Hepatocyte (in vitro differentiated cells): ENCODE data around the gene FAT1. TPM values are rescaled to one million over a fixed set of nuclear protein-coding genes. Genes with fewer than 3 reads are reported as not detected.

ENCODE experiments used
- DNase-seq: peaks from one replicate; pipeline ENCODE4 v3.0.0-alpha.2; 2016; ENCODE audit warnings: low spot score
- H2AFZ ChIP-seq: fragments of 200-600 bp; sonication (generic); 2 replicates; pipeline ENCODE4 v1.6.0; 2016; ENCODE audit warnings: antibody characterized with exemption, mild to moderate bottlenecking
- H3K27ac ChIP-seq: fragments of 200-600 bp; sonication (generic); 2 replicates; pipeline ENCODE4 v1.5.1; 2016; ENCODE audit warnings: mild to moderate bottlenecking
- H3K27me3 ChIP-seq: fragments of 200-600 bp; sonication (generic); 2 replicates; pipeline ENCODE4 v1.6.1; 2016
- H3K36me3 ChIP-seq: fragments of 200-600 bp; sonication (generic); replicated peaks from 2 replicates; pipeline ENCODE4 v1.5.1; 2016; ENCODE audit warnings: low read depth; ENCODE audit not compliant: insufficient read depth
- H3K4me1 ChIP-seq: fragments of 200-600 bp; sonication (generic); 2 replicates; pipeline ENCODE4 v1.5.1; 2016; ENCODE audit warnings: mild to moderate bottlenecking, moderate library complexity; ENCODE audit not compliant: insufficient read depth
- H3K4me2 ChIP-seq: fragments of 200-600 bp; sonication (generic); 2 replicates; pipeline ENCODE4 v1.6.0; 2016
- H3K4me3 ChIP-seq: fragments of 200-600 bp; sonication (generic); 2 replicates; pipeline ENCODE4 v1.5.1; 2016; ENCODE audit warnings: mild to moderate bottlenecking
- H3K79me2 ChIP-seq: fragments of 200-600 bp; sonication (generic); 2 replicates; pipeline ENCODE4 v1.6.0; 2017; ENCODE audit warnings: mild to moderate bottlenecking
- H3K9me2 ChIP-seq: fragments of 200-600 bp; sonication (generic); replicated peaks from 2 replicates; pipeline ENCODE4 v1.6.0; 2017; ENCODE audit warnings: mild to moderate bottlenecking; ENCODE audit not compliant: insufficient read depth
- H3K9me3 ChIP-seq: fragments of 200-600 bp; sonication (generic); 2 replicates; pipeline ENCODE4 v1.5.1; 2016; ENCODE audit warnings: low read depth, mild to moderate bottlenecking
- H4K20me1 ChIP-seq: fragments of 200-600 bp; sonication (generic); 2 replicates; pipeline ENCODE4 v1.6.0; 2016; ENCODE audit warnings: mild to moderate bottlenecking; ENCODE audit not compliant: insufficient read depth, poor library complexity, severe bottlenecking
- CTCF ChIP-seq: fragments of 200-600 bp; sonication (generic); IDR thresholded peaks from 2 replicates; pipeline ENCODE4 v1.5.1; 2016; ENCODE audit warnings: antibody characterized with exemption, mild to moderate bottlenecking; ENCODE audit not compliant: poor library complexity
- EZH2 ChIP-seq: fragments of 200-600 bp; sonication (generic); IDR thresholded peaks from 2 replicates; pipeline ENCODE4 v1.6.1; 2016; ENCODE audit warnings: antibody characterized with exemption, mild to moderate bottlenecking, borderline replicate concordance
- EZH2phosphoT487 ChIP-seq: fragments of 200-600 bp; sonication (generic); IDR thresholded peaks from one replicate; pipeline ENCODE4 v1.6.1; 2018; ENCODE audit warnings: antibody characterized with exemption, mild to moderate bottlenecking, low read depth, moderate library complexity; ENCODE audit not compliant: unreplicated experiment, severe bottlenecking
- WGBS: methylation state at CpG from one replicate; pipeline ENCODE4 v1.1.6; 2016; ENCODE audit warnings: low lambda C conversion rate; ENCODE audit errors: missing lambda C conversion rate; 5-methylcytosine and 5-hydroxymethylcytosine counted together
- polyA plus RNA-seq: library from polyadenylated mRNA; unstranded; fragments of >200 nt; fragmentation: Nextera tagmentation; extraction: Ambion mirVana; gene quantifications from 2 replicates; pipeline ENCODE4 v1.2.1, GENCODE V29; 2016
- total RNA-seq: library from RNA; depleted of rRNA; stranded (reverse); fragments of >200 nt; gene quantifications from 2 replicates; pipeline ENCODE4 v1.2.3, GENCODE V29; 2014

FAT1 gene
- total and polyA plus RNA-seq, 2 experiments from 2014 or later: 33.9 to 168 TPM

- Histone ChIP-seq H3K4me2 (no peak overlapping the region), H3K27me3 (no peaks in the 10 kb centered on the region), H3K27ac (no peak overlapping the region), H3K79me2 (peaks cover 92% of the 10 kb centered on the region), H2AFZ (no peak overlapping the region), H4K20me1 (peaks cover 38% of the 10 kb centered on the region), H3K4me3 (no peak overlapping the region), H3K36me3 (no peaks in the 10 kb centered on the region), H3K4me1 (peaks cover 4% of the 10 kb centered on the region), H3K9me3 (no peaks in the 10 kb centered on the region), H3K9me2 (no peaks in the 10 kb centered on the region)
- DNase-seq: no peak
- WGBS: over 99% methylated on average over 3 of the region's 3 CpGs
- no peak for TF ChIP-seq CTCF
- no peak for TF ChIP-seq EZH2
- TF ChIP-seq EZH2phosphoT487: no peak
Measured at GRCh38 chr4:186693894-186694293, 29.8 kb downstream of the FAT1 start.

- Histone ChIP-seq H3K36me3 (no peaks in the 10 kb centered on the region), H3K27ac (no peak overlapping the region), H2AFZ (no peak overlapping the region), H3K79me2 (peaks cover 92% of the 10 kb centered on the region), H4K20me1 (peaks cover 41% of the 10 kb centered on the region), H3K9me2 (no peaks in the 10 kb centered on the region), H3K27me3 (no peaks in the 10 kb centered on the region), H3K4me2 (no peak overlapping the region), H3K4me3 (no peak overlapping the region), H3K4me1 (peaks cover 6% of the 10 kb centered on the region), H3K9me3 (no peaks in the 10 kb centered on the region)
- DNase-seq: no peak
- WGBS: 88% methylated on average over 17 of the region's 17 CpGs
- TF ChIP-seq EZH2phosphoT487: no peak
- no peak for TF ChIP-seq CTCF
- TF ChIP-seq EZH2: no peak
Measured at GRCh38 chr4:186693159-186693815, 30.4 kb downstream of the FAT1 start.

- H3K9me2 ChIP-seq: no peaks in the 10 kb centered on the region
- no peaks in the 10 kb centered on the region for H3K9me3 ChIP-seq
- H3K27me3 ChIP-seq: no peaks in the 10 kb centered on the region
- no peak overlapping the region for H3K4me3 ChIP-seq
- H3K4me2 ChIP-seq: no peak overlapping the region
- TF ChIP-seq EZH2: no peak
- TF ChIP-seq CTCF: no peak
- TF ChIP-seq EZH2phosphoT487: no peak
- no peak overlapping the region for H3K27ac ChIP-seq
- no peak overlapping the region for H2AFZ ChIP-seq
- H3K79me2 ChIP-seq: peaks cover 95% of the 10 kb centered on the region
- over 99% methylated on average over 5 of the region's 5 CpGs for WGBS
- no peaks in the 10 kb centered on the region for H3K36me3 ChIP-seq
- H3K4me1 ChIP-seq: peaks cover 13% of the 10 kb centered on the region
- peaks cover 39% of the 10 kb centered on the region for H4K20me1 ChIP-seq
- DNase-seq: no peak
Measured at GRCh38 chr4:186691396-186691795, 32.3 kb downstream of the FAT1 start.
